ENCODE results near the gene FAM222A.

- no peak for TF ChIP-seq SIRT6 (IDR thresholded peaks at IDR 0.05; ENCODE audit: low read length)
- no peak for TF ChIP-seq POLR2A (IDR thresholded peaks at IDR 0.05; ENCODE audit: control extremely low read depth in 1 of 2, low read depth in 2 of 2, low read length in 2 of 2)
- TF ChIP-seq, protein P1, sequence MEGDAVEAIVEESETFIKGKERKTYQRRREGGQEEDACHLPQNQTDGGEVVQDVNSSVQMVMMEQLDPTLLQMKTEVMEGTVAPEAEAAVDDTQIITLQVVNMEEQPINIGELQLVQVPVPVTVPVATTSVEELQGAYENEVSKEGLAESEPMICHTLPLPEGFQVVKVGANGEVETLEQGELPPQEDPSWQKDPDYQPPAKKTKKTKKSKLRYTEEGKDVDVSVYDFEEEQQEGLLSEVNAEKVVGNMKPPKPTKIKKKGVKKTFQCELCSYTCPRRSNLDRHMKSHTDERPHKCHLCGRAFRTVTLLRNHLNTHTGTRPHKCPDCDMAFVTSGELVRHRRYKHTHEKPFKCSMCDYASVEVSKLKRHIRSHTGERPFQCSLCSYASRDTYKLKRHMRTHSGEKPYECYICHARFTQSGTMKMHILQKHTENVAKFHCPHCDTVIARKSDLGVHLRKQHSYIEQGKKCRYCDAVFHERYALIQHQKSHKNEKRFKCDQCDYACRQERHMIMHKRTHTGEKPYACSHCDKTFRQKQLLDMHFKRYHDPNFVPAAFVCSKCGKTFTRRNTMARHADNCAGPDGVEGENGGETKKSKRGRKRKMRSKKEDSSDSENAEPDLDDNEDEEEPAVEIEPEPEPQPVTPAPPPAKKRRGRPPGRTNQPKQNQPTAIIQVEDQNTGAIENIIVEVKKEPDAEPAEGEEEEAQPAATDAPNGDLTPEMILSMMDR (IDR thresholded peaks at IDR 0.05; ENCODE audit: control extremely low read depth in 1 of 3, insufficient read depth in 1 of 3, low read depth in 1 of 3, low read length in 3 of 3): no peak
These were observed 19.7 kb upstream of the FAM222A start for GRCh38 chr12:109693653-109694600.
